HepG2 (cell line): Measurements from ENCODE around the gene NSUN5. TPM values are rescaled to one million over a fixed set of nuclear protein-coding genes. Genes with fewer than 3 reads are reported as not detected.

ENCODE experiments used
- ATAC-seq: fragments of 200-7000 bp; cut with Tn5 transposase; 3 replicates; pipeline ENCODE4 v1.9.1; 2020; ENCODE audit warnings: mild to moderate bottlenecking, moderate library complexity
- BruUV-seq: library from RNA; stranded (reverse); fragments of 400-500 nt; replicated peaks from 2 replicates; lab custom pipeline; 2021; lab: Mats Ljungman, UMichigan
- CTCF ChIA-PET: fragments of 300-600 bp; formaldehyde crosslinking; extraction: SDS; loops from one replicate; lab custom pipeline; 2021; ENCODE audit warnings: low total read pairs, inconsistent platforms, low intra/inter-chr PET ratio; lab: Yijun Ruan, JAX
- POLR2A ChIA-PET: fragments of 350-600 bp; sonication (Branson Sonifier 250); formaldehyde crosslinking; loops from one replicate; lab custom pipeline; 2020; ENCODE audit warnings: antibody characterized with exemption, inconsistent platforms; lab: Yijun Ruan, JAX
- DNase-seq: peaks from one replicate; pipeline ENCODE4 v3.0.0-alpha.2; 2015; ENCODE audit warnings: low spot score
- FAIRE-seq: peaks from 3 replicates; lab custom pipeline; 2011; peaks lifted over from hg19 to GRCh38; lab: Jason Lieb, UNC
- H2AFZ ChIP-seq: one replicate; pipeline ENCODE4 v1.6.1; 2011; ENCODE audit warnings: low read length, inconsistent platforms
- H3K27ac ChIP-seq: fragments of 300-600 bp; 3 replicates; pipeline ENCODE4 v1.8.0; 2011; ENCODE audit warnings: mixed run types, mild to moderate bottlenecking, mixed read lengths, low read length, inconsistent platforms; ENCODE audit not compliant: insufficient read depth; ENCODE audit errors: extremely low read length
- H3K27me3 ChIP-seq, 2 experiments: fragments of 200-600 bp in 1 of 2; 2 replicates in 1 of 2; 3 replicates in 1 of 2; pipeline versions ENCODE4 v1.6.0 to v1.8.0; 2011; ENCODE audit warnings: low read length in 2 of 2, mild to moderate bottlenecking in 2 of 2, moderate library complexity in 2 of 2, inconsistent platforms in 1 of 2; ENCODE audit not compliant: insufficient read depth in 2 of 2, control insufficient read depth in 1 of 2
- H3K36me3 ChIP-seq, 2 experiments: fragments of 200-600 bp in 1 of 2; replicated peaks in 1 of 2; 2 replicates in 1 of 2; 3 replicates in 1 of 2; pipeline versions ENCODE4 v1.5.1 to v1.8.0; 2011; ENCODE audit warnings: low read length in 2 of 2, inconsistent platforms in 1 of 2; ENCODE audit not compliant: insufficient read depth in 2 of 2, control insufficient read depth in 1 of 2
- H3K4me1 ChIP-seq: 2 replicates; pipeline ENCODE4 v1.5.1; 2012; ENCODE audit warnings: low read length, inconsistent platforms; ENCODE audit not compliant: insufficient read depth
- H3K4me2 ChIP-seq: 2 replicates; pipeline ENCODE4 v1.6.0; 2011; ENCODE audit warnings: low read depth, low read length, inconsistent platforms
- H3K4me3 ChIP-seq, 3 experiments: fragments of 200-600 bp in 1 of 3; sonication (generic), shearing (Covaris generic) in 1 of 3; replicated peaks in 1 of 3; 2 replicates each; pipeline ENCODE4 v1.5.1; 2011 to 2016; ENCODE audit warnings: low read length in 3 of 3, inconsistent platforms in 2 of 3, low read depth in 2 of 3, mild to moderate bottlenecking in 2 of 3, control low read depth in 1 of 3, mixed read lengths in 1 of 3; ENCODE audit not compliant: insufficient read depth in 1 of 3
- H3K79me2 ChIP-seq: one replicate; pipeline ENCODE4 v1.6.1; 2011; ENCODE audit warnings: low read length, inconsistent platforms; ENCODE audit not compliant: insufficient read depth
- H3K9ac ChIP-seq: 2 replicates; pipeline ENCODE4 v1.6.0; 2011; ENCODE audit warnings: mild to moderate bottlenecking, low read depth, low read length, inconsistent platforms; ENCODE audit not compliant: insufficient read depth
- H3K9me3 ChIP-seq: 2 replicates; pipeline ENCODE4 v1.5.1; 2012; ENCODE audit warnings: mild to moderate bottlenecking, low read length
- H4K20me1 ChIP-seq: 2 replicates; pipeline ENCODE4 v1.6.0; 2011; ENCODE audit warnings: inconsistent platforms, mild to moderate bottlenecking, low read length, moderate library complexity; ENCODE audit not compliant: insufficient read depth
- ATF4 ChIP-seq, 2 experiments: fragments of 450-650 bp in 1 of 2; sonication (generic) in 1 of 2; formaldehyde crosslinking; IDR thresholded peaks; 2 replicates each; pipeline versions ENCODE4 v1.5.0 to v1.8.0; 2020 to 2022; ENCODE audit warnings: mild to moderate bottlenecking in 1 of 2, missing genetic modification reagents in 1 of 2
- DMAP1 ChIP-seq: IDR thresholded peaks from 2 replicates; pipeline ENCODE4 v1.6.1; 2016
- KLF15 ChIP-seq: sonication (generic); formaldehyde crosslinking; IDR thresholded peaks from 2 replicates; pipeline ENCODE4 v1.8.1; 2023; ENCODE audit warnings: borderline replicate concordance, mild to moderate bottlenecking, inconsistent platforms, missing genetic modification reagents, mixed read lengths
- KMT2B ChIP-seq: IDR thresholded peaks from 2 replicates; pipeline ENCODE4 v1.6.1; 2016; ENCODE audit warnings: missing genetic modification reagents, missing compliant biosample characterization
- PLSCR1 ChIP-seq: sonication (generic); formaldehyde crosslinking; IDR thresholded peaks from 2 replicates; pipeline ENCODE4 v1.5.0; 2020; ENCODE audit warnings: missing genetic modification reagents, mild to moderate bottlenecking, borderline replicate concordance
- POLR2AphosphoS5 ChIP-seq: IDR thresholded peaks from 2 replicates; pipeline ENCODE4 v1.6.1; 2012; ENCODE audit warnings: low read depth, low read length
- ZBTB7B ChIP-seq: sonication (generic); formaldehyde crosslinking; IDR thresholded peaks from 2 replicates; pipeline ENCODE4 v1.4.0; 2020; ENCODE audit warnings: missing genetic modification reagents
- ZNF331 ChIP-seq: sonication (generic); formaldehyde crosslinking; IDR thresholded peaks from 2 replicates; pipeline ENCODE4 v1.4.0; 2020; ENCODE audit warnings: missing genetic modification reagents
- ZNF367 ChIP-seq: sonication (generic); formaldehyde crosslinking; IDR thresholded peaks from 2 replicates; pipeline ENCODE4 v1.4.0; 2020; ENCODE audit warnings: missing genetic modification reagents, borderline replicate concordance
- ZNF615 ChIP-seq: sonication (generic); formaldehyde crosslinking; IDR thresholded peaks from 2 replicates; pipeline ENCODE4 v1.5.0; 2020; ENCODE audit warnings: mild to moderate bottlenecking, missing genetic modification reagents, borderline replicate concordance
- ZNF674 ChIP-seq: sonication (generic); formaldehyde crosslinking; IDR thresholded peaks from 2 replicates; pipeline ENCODE4 v1.5.0; 2020; ENCODE audit warnings: low read depth, mild to moderate bottlenecking, missing genetic modification reagents
- WGBS: methylation state at CpG from one replicate; pipeline ENCODE4 v1.1.6; 2017; ENCODE audit warnings: low lambda C conversion rate; 5-methylcytosine and 5-hydroxymethylcytosine counted together
- in situ Hi-C: cut with HindIII; loops from 2 replicates; pipeline ENCODE4 v1.10.0; 2017; ENCODE audit warnings: low pct_unique_long_range_greater_than_20kb; ENCODE audit not compliant: extremely low pct_ligation_motif_present
- intact Hi-C: fragments of 100-400 bp; cut with micrococcal nuclease; formaldehyde crosslinking; loops from one replicate; pipeline ENCODE4 v1.10.0; 2022; ENCODE audit not compliant: unreplicated experiment
- polyA plus RNA-seq, 8 experiments: library from polyadenylated mRNA; depleted of rRNA in 3 of 8; stranded (reverse) in 7 of 8; unstranded in 1 of 8; fragments of >200 nt; fragmentation: Illumina TruSeq in 4 of 8; extraction: Trizol in 4 of 8; gene quantifications; 2 replicates each; pipeline versions ENCODE4 v1.2.1 to v1.2.3, GENCODE V29; 2011 to 2016; ENCODE audit warnings: low read depth in 4 of 8, missing spikeins in 1 of 8, mixed read lengths in 1 of 8; ENCODE audit not compliant: insufficient read depth in 1 of 8
- total RNA-seq, 5 experiments: library from RNA; depleted of rRNA; stranded (reverse); fragments of >200 nt; fragmentation: Illumina TruSeq; extraction: Trizol; gene quantifications; 2 replicates each; pipeline ENCODE4 v1.2.3, GENCODE V29; 2016; ENCODE audit warnings: low read depth in 1 of 5

Gene NSUN5
- total and polyA plus RNA-seq, 2 of the 13 experiments (the other 11 are each of a cell fraction or from before 2014, with no cell fraction given): 19.9 to 35.8 TPM

- in situ Hi-C loops: no loop called here
- Histone ChIP-seq H3K27ac (no peak overlapping the region), H4K20me1 (no peaks in the 10 kb centered on the region), H3K9me3 (no peaks in the 10 kb centered on the region), H3K36me3 (no peaks in the 10 kb centered on the region), H3K79me2 (no peaks in the 10 kb centered on the region), H3K27me3 (peaks cover 4 to 6% of the 10 kb centered on the region in 2 experiments; a peak in 2 of 5 replicates), H3K4me2 (no peak overlapping the region), H3K4me3 (no peak overlapping the region), H2AFZ (no peak overlapping the region), H3K4me1 (peaks cover 56% of the 10 kb centered on the region), H3K9ac (no peak overlapping the region)
- POLR2A ChIA-PET: no interaction called here
- CTCF ChIA-PET: no interaction called here
- no TSS peak for BruUV-seq
- intact Hi-C loops: no loop called here
- no peak for FAIRE-seq
- ATAC-seq: no peak
- TF ChIP-seq ZNF674 (CRISPR knock-in tag): no peak
- TF ChIP-seq ATF4 (CRISPR knock-in tag; IDR thresholded peaks at IDR 0.05): no peak
- no peak for TF ChIP-seq ZNF615 (CRISPR knock-in tag)
- no peak for TF ChIP-seq ZNF331
- no peak for TF ChIP-seq KMT2B (CRISPR knock-in tag)
- no peak for TF ChIP-seq PLSCR1
- no peak for TF ChIP-seq DMAP1 (CRISPR knock-in tag)
- no peak for TF ChIP-seq POLR2AphosphoS5
- TF ChIP-seq ZBTB7B (CRISPR knock-in tag): no peak
- no peak for TF ChIP-seq ZNF367 (CRISPR knock-in tag)
- TF ChIP-seq KLF15: no peak
- DNase-seq: no peak
- 89% methylated on average over 5 of the region's 6 CpGs for WGBS
Observed at GRCh38 chr7:73349763-73350162, 41.1 kb upstream of the NSUN5 start.
